Nephron (organoid): Measurements from ENCODE around the gene PRDM9.

Source experiments
- H3K27ac Mint-ChIP-seq, 3 experiments: 2 replicates each; pipeline ENCODE4 v1.8.0; 2020; ENCODE audit warnings: mixed read lengths in 3 of 3, mild to moderate bottlenecking in 2 of 3, moderate library complexity in 1 of 3
- H3K27me3 Mint-ChIP-seq: 2 replicates; pipeline ENCODE4 v1.8.0; 2021; ENCODE audit warnings: low read depth, mild to moderate bottlenecking, moderate library complexity, mixed read lengths
- H3K36me3 Mint-ChIP-seq: 2 replicates; pipeline ENCODE4 v1.8.0; 2020; ENCODE audit warnings: low read depth, mixed read lengths
- H3K4me1 Mint-ChIP-seq: 2 replicates; pipeline ENCODE4 v1.8.0; 2020; ENCODE audit warnings: mixed read lengths
- H3K4me3 Mint-ChIP-seq, 3 experiments: 2 replicates each; pipeline ENCODE4 v1.8.0; 2020; ENCODE audit warnings: mild to moderate bottlenecking in 3 of 3, mixed read lengths in 3 of 3, moderate library complexity in 2 of 3
- H3K9me3 Mint-ChIP-seq: 2 replicates; pipeline ENCODE4 v1.8.0; 2020; ENCODE audit warnings: mixed read lengths
- TF ChIP-seq, protein P1 (sequence below), 3 experiments: fragments of 200-600 bp; sonication (generic); IDR thresholded peaks; one replicate each; pipeline ENCODE4 v1.5.0; 2021; ENCODE audit warnings: antibody characterized with exemption in 3 of 3; ENCODE audit not compliant: unreplicated experiment in 3 of 3

Gene PRDM9

DNA sequence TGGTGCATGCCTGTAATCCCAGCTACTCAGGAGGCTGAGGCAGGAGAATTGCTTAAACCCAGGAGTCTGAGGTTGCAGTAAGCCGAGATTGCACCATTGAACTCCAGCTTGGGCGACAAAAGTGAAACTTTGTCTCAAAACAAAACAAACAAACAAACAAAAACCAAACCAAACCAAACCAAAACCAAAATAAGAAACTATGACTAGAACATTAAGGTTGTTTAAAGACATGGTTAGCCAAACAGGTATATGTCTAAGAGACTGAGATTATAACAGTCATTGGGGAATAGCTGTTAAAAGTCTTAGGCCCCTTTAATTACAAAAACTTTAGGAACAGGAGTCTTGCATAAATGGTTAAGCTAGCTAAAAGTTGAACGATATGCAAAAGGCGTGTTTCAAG lies 63.6 kb downstream of the PRDM9 start:
- H3K36me3 Mint-ChIP-seq, result no peaks in the 10 kb centered on the region
- no peaks in the 10 kb centered on the region for H3K4me1 Mint-ChIP-seq
- H3K9me3 Mint-ChIP-seq, result no peaks in the 10 kb centered on the region
- no peaks in the 10 kb centered on the region for H3K27me3 Mint-ChIP-seq
- TF ChIP-seq, protein P1, sequence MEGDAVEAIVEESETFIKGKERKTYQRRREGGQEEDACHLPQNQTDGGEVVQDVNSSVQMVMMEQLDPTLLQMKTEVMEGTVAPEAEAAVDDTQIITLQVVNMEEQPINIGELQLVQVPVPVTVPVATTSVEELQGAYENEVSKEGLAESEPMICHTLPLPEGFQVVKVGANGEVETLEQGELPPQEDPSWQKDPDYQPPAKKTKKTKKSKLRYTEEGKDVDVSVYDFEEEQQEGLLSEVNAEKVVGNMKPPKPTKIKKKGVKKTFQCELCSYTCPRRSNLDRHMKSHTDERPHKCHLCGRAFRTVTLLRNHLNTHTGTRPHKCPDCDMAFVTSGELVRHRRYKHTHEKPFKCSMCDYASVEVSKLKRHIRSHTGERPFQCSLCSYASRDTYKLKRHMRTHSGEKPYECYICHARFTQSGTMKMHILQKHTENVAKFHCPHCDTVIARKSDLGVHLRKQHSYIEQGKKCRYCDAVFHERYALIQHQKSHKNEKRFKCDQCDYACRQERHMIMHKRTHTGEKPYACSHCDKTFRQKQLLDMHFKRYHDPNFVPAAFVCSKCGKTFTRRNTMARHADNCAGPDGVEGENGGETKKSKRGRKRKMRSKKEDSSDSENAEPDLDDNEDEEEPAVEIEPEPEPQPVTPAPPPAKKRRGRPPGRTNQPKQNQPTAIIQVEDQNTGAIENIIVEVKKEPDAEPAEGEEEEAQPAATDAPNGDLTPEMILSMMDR (IDR thresholded peaks at IDR 0.05; ENCODE audit: unreplicated experiment in 3 of 3), result no peak
- no peak overlapping the region for H3K4me3 Mint-ChIP-seq
- H3K27ac Mint-ChIP-seq, result no peak overlapping the region
